Liver (tissue), 9 donors: ENCODE measurements around the gene PARD3. TPM values are rescaled to one million over a fixed set of nuclear protein-coding genes. Genes with fewer than 3 reads are reported as not detected.
A peak's percentile ranks its signal among the peaks of the same experiment; 100 is the strongest.

ENCODE experiments used
- DNase-seq: peaks from one replicate; pipeline ENCODE4 v3.0.0-alpha.2; 2017; ENCODE audit warnings: low spot score
- H3K27ac ChIP-seq, 2 donors: one replicate each; pipeline ENCODE4 v1.7.0; 2013; ENCODE audit warnings: inconsistent platforms in 2 of 2, low read length in 2 of 2, control low read depth in 1 of 2, low read depth in 1 of 2, mild to moderate bottlenecking in 1 of 2
- H3K27me3 ChIP-seq, 4 donors: one replicate each; pipeline versions ENCODE4 v1.6.1 to v1.7.0; 2013; ENCODE audit warnings: low read length in 3 of 4, inconsistent platforms in 1 of 4, mild to moderate bottlenecking in 1 of 4, moderate library complexity in 1 of 4; ENCODE audit not compliant: control insufficient read depth in 4 of 4, insufficient read depth in 4 of 4
- H3K36me3 ChIP-seq, 4 donors: one replicate each; pipeline versions ENCODE4 v1.6.1 to v1.7.0; 2013; ENCODE audit warnings: low read length in 3 of 4, mild to moderate bottlenecking in 3 of 4, low read depth in 1 of 4, moderate library complexity in 1 of 4; ENCODE audit not compliant: control insufficient read depth in 4 of 4, insufficient read depth in 3 of 4
- H3K4me1 ChIP-seq, 4 donors: one replicate each; pipeline versions ENCODE4 v1.6.1 to v1.7.0; 2013; ENCODE audit warnings: low read length in 3 of 4, mild to moderate bottlenecking in 3 of 4, moderate library complexity in 1 of 4; ENCODE audit not compliant: control insufficient read depth in 4 of 4, insufficient read depth in 4 of 4
- H3K4me3 ChIP-seq, 3 donors: one replicate each; pipeline versions ENCODE4 v1.6.1 to v1.7.0; 2013; ENCODE audit warnings: low read length in 3 of 3, control low read depth in 1 of 3, low read depth in 1 of 3, mild to moderate bottlenecking in 1 of 3
- H3K9ac ChIP-seq, 2 donors: one replicate each; pipeline ENCODE4 v1.7.0; 2013; ENCODE audit warnings: low read length in 2 of 2, mild to moderate bottlenecking in 2 of 2, moderate library complexity in 2 of 2, control low read depth in 1 of 2, low read depth in 1 of 2
- H3K9me3 ChIP-seq, 4 donors: one replicate each; pipeline versions ENCODE4 v1.6.1 to v1.7.0; 2013; ENCODE audit warnings: low read length in 3 of 4; ENCODE audit not compliant: control insufficient read depth in 4 of 4
- ATF3 ChIP-seq: IDR thresholded peaks from 2 replicates; pipeline ENCODE4 v1.6.1; 2016; ENCODE audit warnings: antibody characterized with exemption
- EGR1 ChIP-seq, 2 donors: IDR thresholded peaks; 2 replicates each; pipeline ENCODE4 v1.6.1; 2016 to 2018; ENCODE audit warnings: antibody characterized with exemption in 2 of 2, low read depth in 2 of 2
- FOXA1 ChIP-seq: IDR thresholded peaks from 2 replicates; pipeline ENCODE4 v1.6.1; 2016; ENCODE audit warnings: antibody characterized with exemption
- FOXA2 ChIP-seq: IDR thresholded peaks from 2 replicates; pipeline ENCODE4 v1.6.1; 2016; ENCODE audit warnings: antibody characterized with exemption
- GABPA ChIP-seq, 2 donors: IDR thresholded peaks in 1 of 2; conservative IDR thresholded peaks in 1 of 2; 2 replicates each; pipeline ENCODE4 v1.6.1; 2016; ENCODE audit warnings: antibody characterized with exemption in 2 of 2, mild to moderate bottlenecking in 1 of 2, moderate library complexity in 1 of 2
- HNF4A ChIP-seq, 2 donors: conservative IDR thresholded peaks; 2 replicates each; pipeline ENCODE4 v1.6.1; 2016; ENCODE audit warnings: antibody characterized with exemption in 2 of 2, mild to moderate bottlenecking in 2 of 2
- JUND ChIP-seq, 2 donors: IDR thresholded peaks; 2 replicates each; pipeline ENCODE4 v1.6.1; 2016; ENCODE audit warnings: antibody characterized with exemption in 2 of 2
- NR2F2 ChIP-seq: IDR thresholded peaks from 2 replicates; pipeline ENCODE4 v1.6.1; 2016; ENCODE audit warnings: antibody characterized with exemption
- RAD21 ChIP-seq, 2 donors: IDR thresholded peaks; 2 replicates each; pipeline ENCODE4 v1.6.1; 2016; ENCODE audit warnings: antibody characterized with exemption in 2 of 2, mild to moderate bottlenecking in 2 of 2
- REST ChIP-seq: IDR thresholded peaks from 2 replicates; pipeline ENCODE4 v1.6.1; 2016; ENCODE audit warnings: antibody characterized with exemption, mild to moderate bottlenecking
- RXRA ChIP-seq, 2 donors: IDR thresholded peaks; 2 replicates each; pipeline ENCODE4 v1.6.1; 2017 to 2018; ENCODE audit warnings: antibody characterized with exemption in 2 of 2, mild to moderate bottlenecking in 1 of 2
- TAF1 ChIP-seq: conservative IDR thresholded peaks from 2 replicates; pipeline ENCODE4 v1.6.1; 2016; ENCODE audit warnings: antibody characterized with exemption, mild to moderate bottlenecking
- ZBTB33 ChIP-seq: IDR thresholded peaks from 2 replicates; pipeline ENCODE4 v1.6.1; 2016; ENCODE audit warnings: antibody characterized with exemption
- WGBS: extraction: QIAGEN DNeasy Blood & Tissue Kit; methylation state at CpG from one replicate; pipeline ENCODE4 v1.1.7; 2013; 5-methylcytosine and 5-hydroxymethylcytosine counted together
- polyA plus RNA-seq, 2 donors: library from polyadenylated mRNA; stranded (reverse) in 1 of 2; unstranded in 1 of 2; fragments of 200-250 nt in 1 of 2; fragments of >200 nt in 1 of 2; fragmentation: Nextera tagmentation in 1 of 2; extraction: Ambion mirVana in 1 of 2; gene quantifications; one replicate each; pipeline versions ENCODE4 v1.2.1 to v1.2.3, GENCODE V29; 2013 to 2015
- total RNA-seq, 2 donors: library from RNA; depleted of rRNA; stranded (reverse); fragments of >200 nt; gene quantifications; one replicate each; pipeline ENCODE4 v1.2.3, GENCODE V29; 2014
- TF ChIP-seq, protein P1 (sequence below): IDR thresholded peaks from 2 replicates; pipeline ENCODE4 v1.6.1; 2016; ENCODE audit warnings: antibody characterized with exemption
- donor health status: healthy.
- donor health status: healthy.
- donor health status: healthy.
- donor health status: healthy.
- donor health status: healthy.

PARD3 gene
- total and polyA plus RNA-seq, 4 donors = 12.3 to 43.8 (median 13.5) TPM

- no peak overlapping the region for H3K4me3 ChIP-seq
- H3K9ac ChIP-seq = no peak overlapping the region
- no peaks in the 10 kb centered on the region for H3K27me3 ChIP-seq
- no peaks in the 10 kb centered on the region for H3K9me3 ChIP-seq
- TF ChIP-seq ZBTB33 = no peak
- TF ChIP-seq, protein P1, sequence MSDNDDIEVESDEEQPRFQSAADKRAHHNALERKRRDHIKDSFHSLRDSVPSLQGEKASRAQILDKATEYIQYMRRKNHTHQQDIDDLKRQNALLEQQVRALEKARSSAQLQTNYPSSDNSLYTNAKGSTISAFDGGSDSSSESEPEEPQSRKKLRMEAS = no peak
- WGBS = 97% methylated on average over 4 of the region's 4 CpGs
- no peak for DNase-seq
- no peaks in the 10 kb centered on the region for H3K4me1 ChIP-seq
- no peak overlapping the region for H3K27ac ChIP-seq
- peaks cover 0 to 3% (median 0%) of the 10 kb centered on the region in 4 donors for H3K36me3 ChIP-seq
These were observed 300.8 kb downstream of the PARD3 start for GRCh38 chr10:34514290-34514689.

DNA sequence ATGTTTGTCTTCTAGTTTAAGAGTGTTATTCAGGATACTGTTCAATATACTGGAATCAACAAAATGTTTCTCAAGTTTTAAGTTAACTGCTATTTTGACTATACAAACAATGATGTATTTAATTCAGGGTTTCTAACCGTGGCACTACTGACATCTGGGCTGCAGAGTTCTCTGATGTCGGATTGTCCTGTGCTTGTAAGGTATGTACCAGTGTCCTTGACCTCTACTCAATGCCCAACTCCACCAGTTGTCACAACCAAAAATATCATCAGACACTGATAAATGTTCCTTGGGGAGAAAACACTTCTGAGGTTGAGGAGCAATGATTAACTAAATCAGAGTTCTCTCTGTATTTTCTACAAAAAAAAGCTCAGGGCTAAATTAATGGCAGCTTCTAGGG is 301.5 kb downstream of the PARD3 start:
- TF ChIP-seq HNF4A (conservative IDR thresholded peaks at IDR 0.05) = no peak
- TF ChIP-seq JUND (IDR thresholded peaks at IDR 0.05) = no peak
- TF ChIP-seq, protein P1 = no peak
- no peak for TF ChIP-seq RXRA (IDR thresholded peaks at IDR 0.05)
- Histone ChIP-seq H3K4me3 (no peak overlapping the region), H3K9me3 (no peaks in the 10 kb centered on the region), H3K27ac (no peak overlapping the region), H3K9ac (no peak overlapping the region), H3K4me1 (no peaks in the 10 kb centered on the region), H3K36me3 (peaks cover 0 to 3% (median 0%) of the 10 kb centered on the region in 4 donors), H3K27me3 (no peaks in the 10 kb centered on the region)
- 92% methylated on average over 2 of the region's 2 CpGs for WGBS
- no peak for DNase-seq

DNA sequence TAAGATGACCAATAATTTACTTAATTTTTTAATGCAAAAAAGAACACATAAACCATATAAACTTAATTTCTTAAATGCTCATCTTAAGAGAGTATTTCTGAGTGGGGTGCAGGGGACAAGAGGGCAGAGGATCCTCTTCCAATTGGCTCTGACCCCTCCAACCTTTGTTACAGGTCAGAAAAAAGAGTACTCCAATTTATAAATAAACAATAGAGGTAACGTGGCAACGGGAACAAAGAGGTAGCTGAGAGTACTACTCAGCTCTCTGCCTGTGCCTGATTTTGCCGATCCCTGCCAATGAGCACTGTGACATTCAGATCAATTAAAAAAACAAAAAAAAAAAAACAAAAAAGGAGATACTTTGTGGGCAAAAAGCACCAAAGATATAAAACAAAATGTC is 307.9 kb downstream of the PARD3 start:
- no peaks in the 10 kb centered on the region for H3K27me3 ChIP-seq
- peaks cover 2 to 8% (median 6%) of the 10 kb centered on the region in 4 donors for H3K4me1 ChIP-seq
- H3K36me3 ChIP-seq = no peaks in the 10 kb centered on the region
- DNase-seq = no peak
- H3K9ac ChIP-seq = no peak overlapping the region
- H3K27ac ChIP-seq = no peak overlapping the region
- WGBS = 31% methylated on average over 3 of the region's 3 CpGs
- H3K9me3 ChIP-seq = no peaks in the 10 kb centered on the region
- TF ChIP-seq HNF4A (conservative IDR thresholded peaks at IDR 0.05) (peak; percentile 28 to 61), NR2F2 (peak; percentile 21), TAF1 (no peak), RXRA (IDR thresholded peaks at IDR 0.05) (peak in 1 of 2 donors; percentile 31)
- no peak overlapping the region for H3K4me3 ChIP-seq

DNA sequence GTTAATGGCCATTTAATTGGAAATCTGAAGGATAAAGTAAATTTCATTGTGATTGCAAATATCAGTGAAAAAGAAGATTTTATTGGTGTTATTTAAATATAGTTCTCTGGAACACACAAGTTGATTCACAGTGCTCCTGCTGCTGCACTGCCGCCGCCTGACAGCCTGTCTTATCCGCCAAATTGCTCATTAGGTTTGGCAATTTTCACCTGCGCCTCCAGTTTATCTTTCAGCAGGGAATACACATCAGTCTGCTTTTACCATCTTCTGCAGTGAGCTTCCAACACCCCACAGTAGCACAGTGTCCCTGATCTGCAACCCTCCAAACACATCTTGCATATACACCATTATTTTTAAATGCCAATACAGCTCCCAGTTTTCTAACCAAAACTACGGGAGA is 308.3 kb downstream of the PARD3 start:
- Histone ChIP-seq H3K36me3 (no peaks in the 10 kb centered on the region), H3K27me3 (no peaks in the 10 kb centered on the region), H3K27ac (no peak overlapping the region), H3K4me3 (no peak overlapping the region), H3K4me1 (peaks cover 2 to 8% (median 6%) of the 10 kb centered on the region in 4 donors), H3K9me3 (no peaks in the 10 kb centered on the region), H3K9ac (no peak overlapping the region)
- TF ChIP-seq REST (no peak), GABPA (IDR thresholded peaks at IDR 0.05 in 1 of 2, conservative IDR thresholded peaks at IDR 0.05 in 1 of 2) (no peak), ATF3 (no peak), NR2F2 (no peak), RAD21 (IDR thresholded peaks at IDR 0.05) (no peak), EGR1 (IDR thresholded peaks at IDR 0.05; ENCODE audit: low read depth in 2 of 2) (no peak), JUND (IDR thresholded peaks at IDR 0.05) (no peak), ZBTB33 (no peak), FOXA1 (no peak), RXRA (IDR thresholded peaks at IDR 0.05) (no peak), FOXA2 (no peak)
- DNase-seq = no peak
- WGBS = 91% methylated on average over 5 of the region's 5 CpGs
